Measurements from ENCODE around the gene SLC7A6OS.

The SLC7A6OS gene

GRCh38 chr16:68281368-68282063 lies 29.2 kb downstream of the SLC7A6OS start:
- FAIRE-seq: no peak
- DNase-seq (ENCODE audit: low spot score): no peak

DNA sequence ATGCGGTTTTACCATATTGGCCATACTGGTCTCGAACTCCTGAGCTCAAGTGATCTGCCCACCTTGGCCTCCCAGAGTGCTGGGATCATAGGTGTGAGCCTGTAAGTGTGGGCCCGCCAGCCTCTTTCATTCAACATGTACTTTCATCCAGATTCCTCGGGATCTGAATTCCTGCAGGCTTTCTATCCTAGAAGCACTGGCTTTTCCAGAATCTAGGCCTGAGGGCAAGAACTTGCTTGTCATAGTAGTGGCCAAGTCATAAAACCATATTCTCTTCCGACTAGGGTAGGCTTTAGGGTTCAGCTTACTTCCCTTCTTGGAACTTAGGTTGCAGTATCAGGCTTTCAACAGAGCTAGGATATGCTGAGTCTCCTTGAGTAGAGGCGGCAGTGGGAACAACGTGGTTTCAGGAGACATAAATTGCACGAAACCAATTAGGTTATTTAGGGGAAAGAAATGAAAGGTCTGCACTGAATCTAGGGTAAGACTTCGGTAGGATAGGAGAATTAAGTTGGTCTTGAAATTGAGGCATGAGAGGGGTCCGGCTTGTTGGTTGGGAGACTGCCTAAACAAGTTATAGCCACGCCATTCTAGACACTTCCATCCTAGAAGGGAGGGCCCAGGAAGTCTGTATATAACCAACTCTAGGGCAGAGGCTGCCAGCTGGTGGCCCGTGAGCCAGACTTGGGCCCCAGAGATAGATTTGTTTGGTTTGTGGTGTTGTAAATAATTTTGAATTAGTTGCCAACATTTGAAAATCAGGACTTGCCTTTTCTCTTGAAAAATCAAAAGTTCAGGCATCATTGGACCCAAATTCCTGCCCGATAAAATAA lies 30.8 kb downstream of the SLC7A6OS start:
- FAIRE-seq (no peak), DNase-seq (ENCODE audit: low spot score) (no peak)

- FAIRE-seq (no peak), DNase-seq (ENCODE audit: low spot score) (no peak)
Observed at GRCh38 chr16:68276223-68276622, 34.5 kb downstream of the SLC7A6OS start.

- DNase-seq (ENCODE audit: low spot score): no peak
- no peak for FAIRE-seq
Observed at GRCh38 chr16:68275611-68276191, 35.0 kb downstream of the SLC7A6OS start.

- DNase-seq (ENCODE audit: low spot score): no peak
- no peak for FAIRE-seq
Observed at GRCh38 chr16:68274441-68274840, 36.3 kb downstream of the SLC7A6OS start.

GRCh38 chr16:68273896-68274295 lies 36.9 kb downstream of the SLC7A6OS start:
- no peak for FAIRE-seq
- no peak for DNase-seq (ENCODE audit: low spot score)

DNA sequence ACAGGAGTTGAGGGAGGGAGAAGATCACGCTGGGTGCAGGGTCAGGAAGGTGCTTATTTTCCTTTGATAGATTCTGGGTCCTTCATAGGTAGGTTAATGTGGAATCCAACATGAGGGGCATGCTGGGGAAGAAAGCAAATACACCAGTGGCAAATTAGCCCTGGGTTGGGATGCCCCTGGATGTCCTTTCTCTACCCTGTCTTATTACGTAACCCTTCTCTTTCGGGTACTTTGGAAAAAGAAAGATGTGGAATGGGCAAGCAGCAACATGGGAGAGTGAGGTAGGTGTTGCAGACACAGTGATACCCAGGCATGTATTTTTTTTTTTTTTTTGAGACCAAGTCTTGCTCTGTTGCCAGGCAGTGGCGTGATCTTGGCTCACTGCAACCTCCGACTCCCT lies 37.3 kb downstream of the SLC7A6OS start:
- DNase-seq (ENCODE audit: low spot score): no peak
- FAIRE-seq: no peak

DNA sequence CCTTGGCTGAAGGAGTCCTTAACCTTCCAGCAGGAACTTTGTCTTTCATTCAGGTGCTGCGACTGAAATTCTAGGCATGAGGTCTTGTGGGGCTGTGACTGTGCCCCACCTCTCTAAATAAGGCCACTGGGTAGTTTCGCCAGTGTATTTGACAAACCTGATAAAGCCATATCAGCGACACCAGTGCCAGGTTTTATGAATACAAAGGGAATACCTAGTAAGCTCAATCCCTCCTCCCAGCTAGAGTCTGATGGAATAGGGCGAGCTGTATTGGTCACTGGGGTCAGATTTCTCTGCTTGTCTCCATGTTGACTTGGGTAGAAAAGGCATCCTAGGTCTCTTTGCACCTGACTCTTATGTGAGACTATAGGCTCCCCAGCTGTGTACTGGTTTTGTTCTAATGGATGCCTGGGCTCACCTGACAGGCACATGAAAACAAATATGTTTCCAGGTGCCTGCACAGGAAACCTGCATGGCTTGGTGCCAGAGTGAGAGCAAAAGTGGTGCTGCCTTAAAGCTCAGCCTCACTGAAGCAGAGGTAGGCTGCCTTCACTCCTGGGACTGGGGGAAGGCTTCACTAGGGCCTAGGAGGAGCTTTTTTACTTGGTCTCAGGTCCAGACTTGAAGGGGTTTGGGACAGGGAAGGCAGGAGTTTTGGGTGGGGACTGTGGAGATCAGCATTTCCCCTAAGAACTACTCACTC lies 38.1 kb downstream of the SLC7A6OS start:
- FAIRE-seq (no peak), DNase-seq (ENCODE audit: low spot score) (no peak)

DNA sequence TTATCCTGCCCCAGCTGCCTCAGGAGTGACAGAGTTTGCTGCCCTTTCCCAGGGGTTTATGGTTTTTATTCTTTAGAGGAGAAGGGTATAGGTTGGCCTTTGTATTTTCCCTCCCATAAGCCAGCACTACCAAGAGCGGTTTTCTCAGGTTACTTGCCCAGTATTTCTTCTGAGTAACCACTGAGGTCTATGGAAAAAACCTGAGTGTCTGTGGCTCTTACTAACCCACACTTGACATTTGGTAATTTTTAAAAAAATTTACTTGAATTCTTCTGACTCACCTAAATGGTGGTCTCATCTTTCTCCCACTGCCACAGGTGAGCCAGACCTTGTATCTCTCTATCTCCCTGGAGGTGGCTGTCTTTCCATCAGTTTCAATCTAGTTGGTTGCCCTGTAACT lies 40.4 kb downstream of the SLC7A6OS start:
- FAIRE-seq (no peak), DNase-seq (ENCODE audit: low spot score) (no peak)

DNA sequence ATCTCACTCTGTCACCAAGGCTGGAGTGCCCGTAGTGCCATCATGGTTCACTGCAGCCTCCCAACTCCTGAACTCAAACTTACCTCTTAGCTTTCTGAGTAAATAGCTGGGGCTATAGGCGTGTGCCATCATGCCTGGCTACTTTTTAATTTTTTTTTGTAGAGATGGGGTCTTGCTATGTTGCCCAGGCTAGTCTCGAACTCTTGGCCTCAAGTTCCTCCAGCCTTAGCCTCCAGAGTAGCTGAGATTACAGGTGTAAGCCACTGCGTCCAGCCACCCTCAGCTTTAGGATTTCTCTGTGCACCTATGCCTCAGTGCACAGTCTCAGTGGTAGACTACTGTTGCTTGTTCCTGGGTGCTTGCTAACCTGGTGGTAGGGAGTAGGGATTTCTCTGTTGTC lies 41.0 kb downstream of the SLC7A6OS start:
- FAIRE-seq: no peak
- DNase-seq (ENCODE audit: low spot score): no peak

DNA sequence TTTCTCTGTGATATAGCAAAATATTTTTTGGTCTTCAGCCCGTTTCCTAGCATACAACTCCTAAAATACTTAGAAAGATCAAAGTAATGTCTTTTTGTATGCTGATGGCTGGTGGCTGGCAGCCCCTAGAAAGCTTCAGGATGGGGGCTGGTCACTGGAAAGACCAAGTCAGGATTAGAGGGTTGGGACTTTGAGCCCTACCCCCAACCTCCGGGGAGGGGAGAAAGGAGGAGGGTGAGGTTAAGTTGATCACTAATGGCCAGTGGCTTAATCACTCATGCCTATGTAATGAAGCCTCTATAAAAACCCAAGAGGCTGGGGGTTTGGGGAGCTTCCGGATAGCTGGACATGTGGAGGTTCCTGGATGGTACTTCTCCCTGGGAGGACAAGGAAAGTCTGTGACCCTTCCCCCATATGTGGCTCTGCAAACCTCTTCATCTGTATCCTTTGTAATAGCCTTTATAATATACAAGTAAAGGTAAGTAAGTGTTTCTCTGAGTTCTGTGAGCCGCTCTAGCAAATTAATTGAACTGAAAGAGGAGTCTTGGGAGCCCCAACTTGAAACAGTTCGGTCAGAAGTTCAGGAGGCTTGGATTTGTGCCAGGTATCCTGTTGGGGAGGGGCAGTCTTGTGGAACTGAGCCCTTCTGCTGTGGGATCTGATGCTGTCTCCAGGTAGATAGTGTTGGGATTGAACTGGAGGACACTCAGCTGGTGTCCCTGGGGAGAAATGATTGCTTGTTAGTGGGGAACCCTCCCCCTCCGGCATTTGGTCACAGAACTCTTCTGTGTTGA lies 42.9 kb downstream of the SLC7A6OS start:
- FAIRE-seq (no peak), DNase-seq (ENCODE audit: low spot score) (no peak)

GRCh38 chr16:68265078-68265920 lies 45.4 kb downstream of the SLC7A6OS start:
- FAIRE-seq: peak; percentile 65
- peak; percentile 87 for DNase-seq (ENCODE audit: low spot score)

DNA sequence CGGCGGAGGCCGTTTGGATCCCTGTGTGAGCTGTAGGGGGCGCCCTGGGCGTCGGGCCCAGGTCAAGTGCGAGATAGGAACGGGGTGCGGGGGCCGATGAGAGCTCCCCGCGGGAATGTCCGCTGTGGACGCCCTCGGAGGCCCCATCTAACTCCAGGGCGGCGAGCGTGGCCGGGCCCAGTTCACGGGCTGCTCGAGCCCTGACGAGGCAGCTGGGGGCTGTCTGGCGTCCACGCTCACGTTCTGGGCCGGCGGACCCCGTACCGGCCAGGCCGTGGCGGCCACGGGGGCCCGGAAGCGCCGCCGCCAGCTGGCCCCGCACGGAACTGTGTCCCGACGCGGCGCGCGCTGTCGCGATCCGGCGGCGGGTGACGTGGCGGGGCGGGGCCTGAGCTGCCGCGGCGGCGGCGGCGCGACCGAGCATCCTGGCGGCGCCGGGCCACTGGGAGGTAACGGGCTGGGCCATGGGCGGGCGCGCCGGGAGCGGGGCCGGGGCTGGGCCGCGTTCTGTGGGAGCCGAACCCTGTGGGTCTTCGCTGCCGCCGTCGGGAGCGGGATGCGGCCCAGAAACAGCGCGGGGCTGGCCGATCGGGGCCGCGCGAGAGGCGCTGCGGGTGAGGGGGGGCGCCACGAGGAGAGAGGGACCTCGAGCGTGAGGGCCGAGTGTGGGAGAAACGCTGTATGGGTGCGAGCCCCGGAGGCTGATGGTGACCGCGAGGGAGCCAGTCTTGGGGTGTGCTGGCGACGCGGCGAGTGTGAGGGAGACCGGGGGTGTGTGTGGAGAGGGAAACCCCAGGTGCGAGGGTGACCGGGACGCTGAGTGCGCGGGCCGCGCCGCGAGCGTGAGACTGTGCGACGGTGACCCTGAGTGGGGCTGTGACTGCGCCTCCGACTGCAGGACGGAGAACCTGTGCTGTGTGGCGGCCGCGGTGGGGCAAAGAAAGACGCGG lies 46.3 kb downstream of the SLC7A6OS start, which contains the start of gene SLC7A6:
Gene SLC7A6 (plus strand): TSS at position 399 of the 950 bp plus-strand sequence. CDS start 10,201 bp downstream, outside the sequence.
- FAIRE-seq: no peak
- peak; percentile 56 for DNase-seq (ENCODE audit: low spot score)

GRCh38 chr16:68263559-68264127 lies 47.1 kb downstream of the SLC7A6OS start:
- DNase-seq (ENCODE audit: low spot score) (no peak), FAIRE-seq (no peak)

GRCh38 chr16:68259007-68259825 lies 51.5 kb downstream of the SLC7A6OS start:
- FAIRE-seq: no peak
- no peak for DNase-seq (ENCODE audit: low spot score)

- FAIRE-seq: peak; percentile 98
Observed at GRCh38 chr16:68257906-68258800, 52.6 kb downstream of the SLC7A6OS start.

More at GRCh38 chr16:68257906-68258800, 52.6 kb downstream of the SLC7A6OS start:
- peak; percentile 100 for DNase-seq (ENCODE audit: low spot score)

Data from RCC 7860 (cell line).